Body of pancreas (tissue), 4 donors: ENCODE results near the gene UBA52. TPM values are rescaled to one million over a fixed set of nuclear protein-coding genes. Genes with fewer than 3 reads are reported as not detected.
"Not testable (repeated sequence)": the region's sequence is repeated elsewhere in the genome, so short reads cannot be mapped to it uniquely, and the experiment has no call there.

ENCODE experiments used
- ATAC-seq: fragments of 150-250 bp; one replicate; pipeline ENCODE4 v1.9.1; 2016
- DNase-seq, 4 donors: peaks; one replicate each; pipeline ENCODE4 v3.0.0-alpha.2; 2019
- H3K27ac ChIP-seq, 4 donors: fragments of 200-600 bp; sonication (generic); 1 replicate in 3 of 4; 2 replicates in 1 of 4; pipeline versions ENCODE4 v1.5.1 to v1.6.1; 2016 to 2019; ENCODE audit warnings: mild to moderate bottlenecking in 1 of 4, mixed read lengths in 1 of 4, moderate library complexity in 1 of 4
- H3K27me3 ChIP-seq, 2 donors: fragments of 200-600 bp; sonication (generic); one replicate each; pipeline ENCODE4 v1.6.0; 2016; ENCODE audit warnings: mild to moderate bottlenecking in 1 of 2
- H3K36me3 ChIP-seq, 2 donors: fragments of 200-600 bp; sonication (generic); replicated peaks in 1 of 2; 2 replicates each; pipeline ENCODE4 v1.5.1; 2016; ENCODE audit warnings: low read depth in 2 of 2; ENCODE audit not compliant: insufficient read depth in 1 of 2
- H3K4me1 ChIP-seq: fragments of 200-600 bp; sonication (generic); one replicate; pipeline ENCODE4 v1.6.0; 2016
- H3K4me3 ChIP-seq, 2 donors: fragments of 200-600 bp; sonication (generic); 1 replicate in 1 of 2; 2 replicates in 1 of 2; pipeline ENCODE4 v1.5.1; 2016 to 2019
- H3K9me3 ChIP-seq, 3 donors: fragments of 200-600 bp; sonication (generic); 1 replicate in 2 of 3; 2 replicates in 1 of 3; pipeline ENCODE4 v1.5.1; 2016
- CTCF ChIP-seq, 7 experiments: fragments of 450-650 bp in 4 of 7; fragments of 200-600 bp in 3 of 7; sonication (generic) in 3 of 7; IDR thresholded peaks; one replicate each; pipeline ENCODE4 v1.5.1; 2016 to 2019; ENCODE audit warnings: antibody characterized with exemption in 7 of 7
- POLR2A ChIP-seq, 3 donors: fragments of 450-650 bp; IDR thresholded peaks; one replicate each; pipeline ENCODE4 v1.6.1; 2016; ENCODE audit warnings: antibody characterized with exemption in 3 of 3, mild to moderate bottlenecking in 2 of 3
- WGBS, 2 donors: methylation state at CpG; one replicate each; pipeline ENCODE4 v1.1.5; 2017; 5-methylcytosine and 5-hydroxymethylcytosine counted together
- intact Hi-C: fragments of 100-400 bp; cut with DNase I; formaldehyde crosslinking; loops from one replicate; pipeline ENCODE4 v1.15.1; 2023
- total RNA-seq, 2 donors: library from RNA; depleted of rRNA; stranded (reverse); fragments of >200 nt; gene quantifications; one replicate each; pipeline ENCODE4 v1.1.0, GENCODE V29; 2016

The UBA52 gene
- total RNA-seq, 2 donors from 2014 or later = 242 to 358 TPM

- H3K27ac ChIP-seq = peak within 1 kb of the TSS; percentile 71 to 93 (median 84)
- DNase-seq (peak; percentile 80 to 83 (median 81)), ATAC-seq (peak; percentile 89)
- H3K27me3 ChIP-seq = no peaks in the 10 kb centered on the region
- TF ChIP-seq POLR2A (IDR thresholded peaks at IDR 0.05) (peak; percentile 44 to 64 (median 60)), CTCF (IDR thresholded peaks at IDR 0.05) (peak; percentile 84 to 94 (median 88))
- WGBS, 2 donors = 0% methylated on average over 72 of the region's 72 CpGs; no CpG with 5 or more reads in 1 of the 2 donors
- no peaks in the 10 kb centered on the region for H3K36me3 ChIP-seq
- no peaks in the 10 kb centered on the region for H3K9me3 ChIP-seq
- peaks cover 15% of the 10 kb centered on the region for H3K4me1 ChIP-seq
- peak within 1 kb of the TSS; percentile 83 to 92 for H3K4me3 ChIP-seq
- intact Hi-C loops = no loop called here
Observed at GRCh38 chr19:18588611-18589379, 17.1 kb downstream of the UBA52 start, which contains the start of gene REX1BD. Gene REX1BD (plus strand): TSS chr19:18588798. CDS start chr19:18588802, 4 bp downstream.

- Histone ChIP-seq H3K27ac (peak overlapping the region; percentile 71 to 93 (median 84)), H3K27me3 (no peaks in the 10 kb centered on the region), H3K4me1 (peaks cover 23% of the 10 kb centered on the region), H3K36me3 (no peaks in the 10 kb centered on the region), H3K9me3 (no peaks in the 10 kb centered on the region), H3K4me3 (peak overlapping the region; percentile 83 to 92)
- TF ChIP-seq POLR2A (IDR thresholded peaks at IDR 0.05) = no peak
- TF ChIP-seq CTCF (IDR thresholded peaks at IDR 0.05) = peak in 5 of 7 experiments; percentile 9 to 43 (median 38)
- intact Hi-C loops = no loop called here
- peak; percentile 61 for ATAC-seq
- DNase-seq = peak; percentile 63 to 74 (median 72)
- WGBS, 2 donors = 20 to 76% methylated on average over 18 to 49 of the region's 52 CpGs
Observed at GRCh38 chr19:18589380-18590272, 18.0 kb downstream of the UBA52 start.

GRCh38 chr19:18590273-18591272 lies 18.9 kb downstream of the UBA52 start:
- Histone ChIP-seq H3K36me3 (no peaks in the 10 kb centered on the region), H3K4me3 (no peak overlapping the region), H3K4me1 (peaks cover 29% of the 10 kb centered on the region), H3K9me3 (no peaks in the 10 kb centered on the region), H3K27me3 (no peaks in the 10 kb centered on the region), H3K27ac (no peak overlapping the region)
- no peak for DNase-seq
- 84 to 88% methylated on average over 39 of the region's 40 CpGs for WGBS, 2 donors
- intact Hi-C loops = no loop called here
- TF ChIP-seq POLR2A (IDR thresholded peaks at IDR 0.05) = no peak
- no peak for TF ChIP-seq CTCF (IDR thresholded peaks at IDR 0.05)
- ATAC-seq = no peak

- Histone ChIP-seq H3K27ac (no peak overlapping the region), H3K4me3 (no peak overlapping the region), H3K36me3 (no peaks in the 10 kb centered on the region), H3K4me1 (peaks cover 35% of the 10 kb centered on the region), H3K9me3 (no peaks in the 10 kb centered on the region), H3K27me3 (peaks cover 0 to 6% of the 10 kb centered on the region in 2 donors)
- ATAC-seq (no peak), DNase-seq (no peak)
- 90 to 91% methylated on average over 20 to 22 of the region's 22 CpGs for WGBS, 2 donors
- intact Hi-C loops = no loop called here
- no peak for TF ChIP-seq POLR2A (IDR thresholded peaks at IDR 0.05)
- no peak for TF ChIP-seq CTCF (IDR thresholded peaks at IDR 0.05)
Observed at GRCh38 chr19:18591735-18592385, 20.2 kb downstream of the UBA52 start.

GRCh38 chr19:18592732-18593131 lies 21.1 kb downstream of the UBA52 start:
- intact Hi-C loops, H3K27me3 ChIP-seq, H3K27ac ChIP-seq, ATAC-seq, H3K4me3 ChIP-seq, H3K36me3 ChIP-seq, H3K9me3 ChIP-seq: not testable (repeated sequence)
- whole genome bisulfite sequencing, 2 donors = 67 to 68% methylated on average over 5 of the region's 5 CpGs
- DNase-seq = peak in 1 of 4 donors; percentile 21
- H3K4me1 ChIP-seq = peaks cover 36% of the 10 kb centered on the region
